Activated B cell treated with CpG ODN at 0.5 μM for 24 hours (primary cell): Measurements from ENCODE around the gene KCNQ2. TPM values are rescaled to one million over a fixed set of nuclear protein-coding genes. Genes with fewer than 3 reads are reported as not detected.

Experiments used
- ATAC-seq: fragments of 200-7000 bp; cut with Tn5 transposase; one replicate; pipeline ENCODE4 v1.10.0; 2021; ENCODE audit warnings: low read depth, mild to moderate bottlenecking, moderate library complexity
- CTCF ChIA-PET: fragments of 350-600 bp; sonication (Branson Sonifier 250); formaldehyde crosslinking; loops from one replicate; lab custom pipeline; 2021; ENCODE audit warnings: antibody characterized with exemption; lab: Charles Lee
- POLR2A ChIA-PET: fragments of 350-600 bp; sonication (Branson Sonifier 250); formaldehyde crosslinking; loops from one replicate; lab custom pipeline; 2021; ENCODE audit warnings: antibody characterized with exemption; lab: Charles Lee
- DNase-seq: peaks from one replicate; pipeline ENCODE4 v3.0.0; 2022
- H3K27ac Mint-ChIP-seq: one replicate; pipeline ENCODE4 v1.8.0; 2020; ENCODE audit warnings: mixed read lengths
- H3K27me3 Mint-ChIP-seq: one replicate; pipeline ENCODE4 v1.8.0; 2021; ENCODE audit warnings: mixed read lengths
- H3K36me3 Mint-ChIP-seq: one replicate; pipeline ENCODE4 v1.8.0; 2021; ENCODE audit warnings: low read depth, mixed read lengths
- H3K4me1 Mint-ChIP-seq: one replicate; pipeline ENCODE4 v1.8.0; 2021; ENCODE audit warnings: mixed read lengths
- H3K4me3 Mint-ChIP-seq: one replicate; pipeline ENCODE4 v1.8.0; 2020; ENCODE audit warnings: mild to moderate bottlenecking, mixed read lengths
- H3K9me3 Mint-ChIP-seq: one replicate; pipeline ENCODE4 v1.8.0; 2020; ENCODE audit warnings: mixed read lengths
- CTCF ChIP-seq: fragments of 200-600 bp; IDR thresholded peaks from one replicate; pipeline ENCODE4 v1.8.0; 2022; ENCODE audit warnings: antibody characterized with exemption, mild to moderate bottlenecking
- intact Hi-C: fragments of 100-400 bp; cut with micrococcal nuclease; formaldehyde crosslinking; loops from one replicate; pipeline ENCODE4 v1.15.1; 2024
- total RNA-seq: library from RNA; stranded (reverse); gene quantifications from 2 replicates; pipeline ENCODE4 v1.2.3, GENCODE V29; 2022

Gene KCNQ2
- total RNA-seq, 1 donor from 2014 or later: not detected

GRCh38 chr20:63422653-63423052 lies 49.8 kb downstream of the KCNQ2 start:
- CTCF ChIA-PET: no interaction called here
- POLR2A ChIA-PET: no interaction called here
- intact Hi-C loops: no loop called here
- H3K4me1 Mint-ChIP-seq: no peaks in the 10 kb centered on the region
- H3K27me3 Mint-ChIP-seq: no peaks in the 10 kb centered on the region
- H3K36me3 Mint-ChIP-seq: no peaks in the 10 kb centered on the region
- no peak overlapping the region for H3K4me3 Mint-ChIP-seq
- H3K27ac Mint-ChIP-seq: no peak overlapping the region
- ATAC-seq (no peak), DNase-seq (no peak)
- no peak for TF ChIP-seq CTCF
- no peaks in the 10 kb centered on the region for H3K9me3 Mint-ChIP-seq

- no peak overlapping the region for H3K4me3 Mint-ChIP-seq
- POLR2A ChIA-PET: interaction anchor here (0.6 kb wide), 1 partner anchor 620 kb away, joined by 3 read pairs; no protein-coding TSS in a partner anchor
Observed at GRCh38 chr20:63421913-63422312, 50.5 kb downstream of the KCNQ2 start.

GRCh38 chr20:63421094-63421692 lies 51.3 kb downstream of the KCNQ2 start:
- no peaks in the 10 kb centered on the region for H3K36me3 Mint-ChIP-seq
- TF ChIP-seq CTCF: no peak
- POLR2A ChIA-PET: no interaction called here
- intact Hi-C loops: no loop called here
- CTCF ChIA-PET: no interaction called here
- H3K27ac Mint-ChIP-seq: no peak overlapping the region
- H3K4me3 Mint-ChIP-seq: no peak overlapping the region
- H3K4me1 Mint-ChIP-seq: no peaks in the 10 kb centered on the region
- ATAC-seq (no peak), DNase-seq (no peak)
- peaks cover 3% of the 10 kb centered on the region for H3K27me3 Mint-ChIP-seq
- H3K9me3 Mint-ChIP-seq: no peaks in the 10 kb centered on the region

More at GRCh38 chr20:63421913-63422312, 50.5 kb downstream of the KCNQ2 start:
- TF ChIP-seq CTCF: no peak
- Mint-ChIP-seq H3K9me3 (no peaks in the 10 kb centered on the region), H3K36me3 (no peaks in the 10 kb centered on the region), H3K27me3 (peaks cover 3% of the 10 kb centered on the region), H3K27ac (no peak overlapping the region), H3K4me1 (no peaks in the 10 kb centered on the region)
- no peak for DNase-seq
- intact Hi-C loops: no loop called here
- no peak for ATAC-seq
- CTCF ChIA-PET: no interaction called here

GRCh38 chr20:63420359-63421093 lies 51.9 kb downstream of the KCNQ2 start:
- no peak overlapping the region for H3K4me3 Mint-ChIP-seq
- no peak overlapping the region for H3K27ac Mint-ChIP-seq
- TF ChIP-seq CTCF: no peak
- no peak for ATAC-seq
- CTCF ChIA-PET: no interaction called here
- intact Hi-C loops: no loop called here
- no peaks in the 10 kb centered on the region for H3K9me3 Mint-ChIP-seq
- peaks cover 3% of the 10 kb centered on the region for H3K27me3 Mint-ChIP-seq
- DNase-seq: no peak
- POLR2A ChIA-PET: no interaction called here
- no peaks in the 10 kb centered on the region for H3K36me3 Mint-ChIP-seq
- H3K4me1 Mint-ChIP-seq: no peaks in the 10 kb centered on the region

GRCh38 chr20:63419299-63419698 lies 53.2 kb downstream of the KCNQ2 start:
- ChIA-PET POLR2A (no interaction called here), CTCF (no interaction called here)
- no peak for TF ChIP-seq CTCF
- intact Hi-C loops: no loop called here
- Mint-ChIP-seq H3K9me3 (no peaks in the 10 kb centered on the region), H3K36me3 (no peaks in the 10 kb centered on the region), H3K27me3 (peaks cover 3% of the 10 kb centered on the region), H3K4me1 (no peaks in the 10 kb centered on the region), H3K27ac (no peak overlapping the region), H3K4me3 (no peak overlapping the region)
- DNase-seq (no peak), ATAC-seq (no peak)
